IMR-90 (cell line): ENCODE measurements around the gene DCC. TPM values are rescaled to one million over a fixed set of nuclear protein-coding genes. Genes with fewer than 3 reads are reported as not detected.

Source experiments
- ATAC-seq: fragments of 200-7000 bp; cut with Tn5 transposase; 2 replicates; pipeline ENCODE4 v1.9.1; 2020; ENCODE audit warnings: low read depth, mild to moderate bottlenecking, moderate library complexity
- BruUV-seq: library from RNA; stranded (reverse); fragments of 400-500 nt; replicated peaks from 2 replicates; lab custom pipeline; 2021; lab: Mats Ljungman, UMichigan
- CTCF ChIA-PET: fragments of 300-600 bp; formaldehyde crosslinking; extraction: SDS; loops from one replicate; lab custom pipeline; 2021; ENCODE audit warnings: antibody characterized with exemption; lab: Yijun Ruan, JAX
- POLR2A ChIA-PET: fragments of 300-600 bp; sonication (Branson Sonifier 250); formaldehyde crosslinking; loops from one replicate; lab custom pipeline; 2022; ENCODE audit warnings: antibody characterized with exemption; ENCODE audit not compliant: unreplicated experiment; lab: Charles Lee
- DNase-seq: peaks from one replicate; pipeline ENCODE4 v3.0.0; 2013
- H2AFZ ChIP-seq: replicated peaks from 2 replicates; pipeline ENCODE3; 2013; ENCODE audit warnings: low read length, mild to moderate bottlenecking; ENCODE audit not compliant: poor library complexity
- H2AK5ac ChIP-seq: 2 replicates; pipeline ENCODE4 v1.6.1; 2013; ENCODE audit warnings: low read depth, low read length, inconsistent platforms
- H2AK9ac ChIP-seq: replicated peaks from 2 replicates; pipeline ENCODE3; 2013; ENCODE audit warnings: mild to moderate bottlenecking, low read depth, low read length, moderate library complexity; ENCODE audit not compliant: poor library complexity
- H2BK120ac ChIP-seq: 2 replicates; pipeline ENCODE4 v1.6.1; 2013; ENCODE audit warnings: low read depth, low read length, inconsistent platforms
- H2BK15ac ChIP-seq: 3 replicates; pipeline ENCODE4 v1.6.1; 2013; ENCODE audit warnings: low read depth, low read length, inconsistent platforms
- H2BK20ac ChIP-seq: 2 replicates; pipeline ENCODE4 v1.6.1; 2013; ENCODE audit warnings: low read depth, mild to moderate bottlenecking, inconsistent platforms, low read length, moderate library complexity
- H2BK5ac ChIP-seq: 2 replicates; pipeline ENCODE4 v1.6.1; 2013; ENCODE audit warnings: mild to moderate bottlenecking, low read depth, low read length, inconsistent platforms; ENCODE audit not compliant: poor library complexity, severe bottlenecking
- H3K14ac ChIP-seq: replicated peaks from 2 replicates; pipeline ENCODE4 v1.6.1; 2013; ENCODE audit warnings: low read depth, low read length, inconsistent platforms
- H3K18ac ChIP-seq: 2 replicates; pipeline ENCODE4 v1.6.1; 2013; ENCODE audit warnings: low read depth, low read length, control low read depth
- H3K23ac ChIP-seq: 2 replicates; pipeline ENCODE4 v1.6.1; 2013; ENCODE audit warnings: low read depth, low read length, inconsistent platforms
- H3K27ac ChIP-seq: 2 replicates; pipeline ENCODE4 v1.5.1; 2013; ENCODE audit warnings: mild to moderate bottlenecking, control low read depth, low read length; ENCODE audit not compliant: insufficient read depth
- H3K27me3 ChIP-seq: 2 replicates; pipeline ENCODE4 v1.6.1; 2013; ENCODE audit warnings: low read length; ENCODE audit not compliant: control insufficient read depth, insufficient read depth
- H3K36me3 ChIP-seq: 2 replicates; pipeline ENCODE4 v1.6.1; 2013; ENCODE audit warnings: low read length, mixed read lengths; ENCODE audit not compliant: control insufficient read depth, insufficient read depth
- H3K4ac ChIP-seq: 2 replicates; pipeline ENCODE4 v1.6.1; 2013; ENCODE audit warnings: low read depth, low read length, inconsistent platforms
- H3K4me1 ChIP-seq: 2 replicates; pipeline ENCODE4 v1.6.1; 2013; ENCODE audit warnings: low read length, mixed read lengths; ENCODE audit not compliant: control insufficient read depth, insufficient read depth
- H3K4me2 ChIP-seq: 2 replicates; pipeline ENCODE4 v1.6.1; 2013; ENCODE audit warnings: low read depth, mild to moderate bottlenecking, control low read depth, low read length, moderate library complexity
- H3K4me3 ChIP-seq: 2 replicates; pipeline ENCODE4 v1.5.1; 2013; ENCODE audit warnings: low read depth, mild to moderate bottlenecking, control low read depth, low read length, moderate library complexity; ENCODE audit not compliant: insufficient read depth
- H3K56ac ChIP-seq: 2 replicates; pipeline ENCODE4 v1.6.1; 2013; ENCODE audit warnings: low read length, inconsistent platforms; ENCODE audit not compliant: insufficient read depth; ENCODE audit errors: extremely low read depth
- H3K79me1 ChIP-seq, 2 experiments: 2 replicates each; pipeline ENCODE4 v1.6.1; 2013; ENCODE audit warnings: low read length in 2 of 2, inconsistent platforms in 1 of 2, low read depth in 1 of 2
- H3K9ac ChIP-seq: 2 replicates; pipeline ENCODE4 v1.6.1; 2013; ENCODE audit warnings: low read depth, low read length, control low read depth
- H3K9me1 ChIP-seq: 2 replicates; pipeline ENCODE4 v1.6.1; 2013; ENCODE audit warnings: low read length, inconsistent platforms; ENCODE audit not compliant: insufficient read depth
- H3K9me3 ChIP-seq: 2 replicates; pipeline ENCODE4 v1.6.1; 2013; ENCODE audit warnings: low read length; ENCODE audit not compliant: control insufficient read depth, insufficient read depth
- H4K20me1 ChIP-seq: 2 replicates; pipeline ENCODE4 v1.6.1; 2013; ENCODE audit warnings: low read length, inconsistent platforms; ENCODE audit not compliant: insufficient read depth
- H4K5ac ChIP-seq: 2 replicates; pipeline ENCODE4 v1.6.1; 2013; ENCODE audit warnings: mild to moderate bottlenecking, low read depth, low read length, control low read depth
- H4K8ac ChIP-seq, 2 experiments: 2 replicates each; pipeline ENCODE4 v1.6.1; 2013; ENCODE audit warnings: low read depth in 2 of 2, low read length in 2 of 2, control low read depth in 1 of 2, inconsistent platforms in 1 of 2
- H4K91ac ChIP-seq: 2 replicates; pipeline ENCODE4 v1.6.1; 2013; ENCODE audit warnings: low read depth, low read length, inconsistent platforms; ENCODE audit not compliant: insufficient read depth
- BHLHE40 ChIP-seq: fragments of 150-350 bp; IDR thresholded peaks from 2 replicates; pipeline ENCODE4 v1.6.1; 2016; ENCODE audit warnings: mild to moderate bottlenecking, low read depth, low read length
- CEBPB ChIP-seq: IDR thresholded peaks from 2 replicates; pipeline ENCODE4 v1.6.1; 2012; ENCODE audit warnings: low read depth, low read length, improper control_type of control experiment
- CHD1 ChIP-seq: IDR thresholded peaks from 2 replicates; pipeline ENCODE4 v1.6.1; 2012; ENCODE audit warnings: low read depth, low read length, improper control_type of control experiment
- CTCF ChIP-seq: conservative IDR thresholded peaks from 2 replicates; pipeline ENCODE4 v1.5.1; 2012; ENCODE audit warnings: mild to moderate bottlenecking, low read depth, low read length, improper control_type of control experiment
- ELK1 ChIP-seq: fragments of 150-350 bp; IDR thresholded peaks from 2 replicates; pipeline ENCODE4 v1.6.1; 2016; ENCODE audit warnings: low read depth, mild to moderate bottlenecking, low read length, moderate library complexity, borderline replicate concordance
- FOS ChIP-seq: fragments of 150-350 bp; IDR thresholded peaks from 2 replicates; pipeline ENCODE4 v1.6.1; 2016; ENCODE audit warnings: low read depth, low read length
- MAFK ChIP-seq: IDR thresholded peaks from 2 replicates; pipeline ENCODE4 v1.6.1; 2012; ENCODE audit warnings: low read depth, low read length, improper control_type of control experiment
- MAZ ChIP-seq: IDR thresholded peaks from 2 replicates; pipeline ENCODE4 v1.6.1; 2012; ENCODE audit warnings: low read depth, mild to moderate bottlenecking, low read length, improper control_type of control experiment, moderate library complexity, borderline replicate concordance
- MXI1 ChIP-seq: IDR thresholded peaks from 2 replicates; pipeline ENCODE4 v1.6.1; 2012; ENCODE audit warnings: low read depth, mild to moderate bottlenecking, low read length, moderate library complexity, borderline replicate concordance
- NFE2L2 ChIP-seq: fragments of 150-350 bp; IDR thresholded peaks from 2 replicates; pipeline ENCODE4 v1.6.1; 2016; ENCODE audit warnings: low read depth, mild to moderate bottlenecking, low read length
- POLR2A ChIP-seq: IDR thresholded peaks from 2 replicates; pipeline ENCODE4 v1.6.1; 2012; ENCODE audit warnings: mild to moderate bottlenecking, low read depth, low read length
- RAD21 ChIP-seq: IDR thresholded peaks from 2 replicates; pipeline ENCODE4 v1.6.1; 2012; ENCODE audit warnings: low read length, improper control_type of control experiment
- RCOR1 ChIP-seq: IDR thresholded peaks from 2 replicates; pipeline ENCODE4 v1.6.1; 2012; ENCODE audit warnings: mild to moderate bottlenecking, low read length, improper control_type of control experiment; ENCODE audit not compliant: insufficient replicate concordance
- RFX5 ChIP-seq: IDR thresholded peaks from 2 replicates; pipeline ENCODE4 v1.8.0; 2012; ENCODE audit warnings: low read depth, mild to moderate bottlenecking, low read length, moderate library complexity
- SMC3 ChIP-seq: fragments of 150-350 bp; IDR thresholded peaks from 2 replicates; pipeline ENCODE4 v1.6.1; 2016; ENCODE audit warnings: low read depth, mild to moderate bottlenecking, antibody characterized with exemption, low read length, moderate library complexity
- USF2 ChIP-seq: fragments of 150-350 bp; IDR thresholded peaks from 2 replicates; pipeline ENCODE4 v1.6.1; 2017; ENCODE audit warnings: mild to moderate bottlenecking, antibody characterized with exemption, low read length, low read depth
- WGBS, 2 experiments: methylation state at CpG; one replicate each; pipeline versions ENCODE4 v1.1.5 to v1.1.7; 2013; ENCODE audit warnings: missing lambda C conversion rate in 2 of 2; ENCODE audit not compliant: insufficient read length in 1 of 2; ENCODE audit errors: extremely low coverage in 2 of 2; 5-methylcytosine and 5-hydroxymethylcytosine counted together
- dilution Hi-C: fragments of 300-500 bp; cut with HindIII; formaldehyde crosslinking; loops from one replicate; pipeline ENCODE4 v1.14.3; 2018; ENCODE audit warnings: low sequenced_read_pairs; ENCODE audit not compliant: unreplicated experiment
- in situ Hi-C: fragments of 300-500 bp; cut with MboI; formaldehyde crosslinking; loops from 3 replicates; pipeline ENCODE4 v1.14.3; 2019; ENCODE audit warnings: low sequenced_read_pairs, inconsistent platforms, mixed read lengths
- intact Hi-C: fragments of 100-400 bp; cut with micrococcal nuclease; formaldehyde crosslinking; loops from 2 replicates; pipeline ENCODE4 v1.10.0; 2022
- polyA plus RNA-seq, 3 experiments: library from polyadenylated mRNA; depleted of rRNA; stranded (reverse); fragments of >200 nt; gene quantifications; 2 replicates each; pipeline ENCODE4 v1.2.3, GENCODE V29; 2012; ENCODE audit warnings: low replicate concordance in 1 of 3
- total RNA-seq: library from RNA; depleted of rRNA; stranded (reverse); fragments of >200 nt; gene quantifications from 2 replicates; pipeline ENCODE4 v1.2.3, GENCODE V29; 2012

DCC gene
- total and polyA plus RNA-seq, 2 of the 4 experiments (the other 2 are of a cell fraction) = 0.31 to 0.54 TPM

GRCh38 chr18:52422985-52423601 is 83.1 kb downstream of the DCC start:
- no peak overlapping the region for H3K18ac ChIP-seq
- no peak overlapping the region for H2BK15ac ChIP-seq
- no peaks in the 10 kb centered on the region for H3K9me1 ChIP-seq
- no peak overlapping the region for H2AK9ac ChIP-seq
- H4K91ac ChIP-seq = no peak overlapping the region
- DNase-seq = no peak
- no peaks in the 10 kb centered on the region for H3K36me3 ChIP-seq
- no peak overlapping the region for H3K4me3 ChIP-seq
- H3K27ac ChIP-seq = no peak overlapping the region
- POLR2A ChIA-PET = no interaction called here
- no peaks in the 10 kb centered on the region for H3K4me1 ChIP-seq
- no peak overlapping the region for H3K9ac ChIP-seq
- no peaks in the 10 kb centered on the region for H3K79me1 ChIP-seq
- H3K27me3 ChIP-seq = no peaks in the 10 kb centered on the region
- in situ Hi-C loops (no loop called here), dilution Hi-C loops (no loop called here), intact Hi-C loops (no loop called here)
- no peak overlapping the region for H4K8ac ChIP-seq
- no peak overlapping the region for H3K4ac ChIP-seq
- no peak overlapping the region for H2BK5ac ChIP-seq
- no TSS peak for BruUV-seq
- no peak overlapping the region for H2AK5ac ChIP-seq
- CTCF ChIA-PET = interaction anchor here (0.7 kb wide), 1 partner anchor 76 kb away, joined by 4 read pairs; no protein-coding TSS in a partner anchor
- H3K56ac ChIP-seq = no peak overlapping the region
- H4K5ac ChIP-seq = no peak overlapping the region
- no peaks in the 10 kb centered on the region for H4K20me1 ChIP-seq
- H2AFZ ChIP-seq = no peak overlapping the region
- H2BK20ac ChIP-seq = no peak overlapping the region
- peaks cover 7% of the 10 kb centered on the region; the same call in 1 of the 2 replicates for H3K9me3 ChIP-seq
- TF ChIP-seq CTCF (no peak), POLR2A (no peak), MXI1 (no peak), BHLHE40 (no peak), MAZ (no peak), RFX5 (no peak), CHD1 (no peak), NFE2L2 (no peak), USF2 (no peak), FOS (no peak), RAD21 (no peak), MAFK (no peak), CEBPB (no peak), SMC3 (no peak), RCOR1 (no peak), ELK1 (no peak)
- no peak overlapping the region for H2BK120ac ChIP-seq
- 43% methylated on average over 1 of the region's 3 CpGs; no CpG with 5 or more reads in 1 of the 2 experiments for WGBS, 2 experiments
- no peak overlapping the region for H3K4me2 ChIP-seq
- no peak for ATAC-seq
- H3K14ac ChIP-seq = no peak overlapping the region
- H3K23ac ChIP-seq = no peak overlapping the region
